ENCODE results near the gene CYGB. TPM values are rescaled to one million over a fixed set of nuclear protein-coding genes. Genes with fewer than 3 reads are reported as not detected.

CYGB gene
- total and polyA plus RNA-seq, 9 of the 15 experiments (the other 6 are each of a cell fraction or from before 2014, with no cell fraction given) = 0.08 to 0.95 (median 0.18) TPM; not detected in 5

DNA sequence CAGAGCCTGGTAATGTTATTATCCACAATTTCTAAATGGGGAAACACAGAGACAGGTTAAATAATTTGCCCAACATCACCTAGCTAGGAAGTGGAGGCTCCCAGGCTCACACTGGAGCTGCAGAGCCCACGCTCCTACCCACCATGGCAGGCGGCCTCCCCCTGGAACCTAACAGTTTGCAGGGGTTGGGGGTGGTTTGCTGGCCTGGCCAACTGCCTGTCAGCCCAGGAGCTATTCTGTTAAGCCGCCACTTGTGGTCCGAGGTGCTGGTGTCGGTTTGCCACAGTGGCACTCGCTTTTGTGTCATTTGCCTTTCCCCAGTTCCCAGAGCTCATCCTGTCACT is 5.9 kb upstream of the CYGB start:
- no TSS peak for BruUV-seq (replicated peaks)
- FAIRE-seq = no peak
- POLR2A ChIA-PET = interaction anchor here (0.6 to 1.8 kb wide), 8 partner anchors 9 to 129 kb away, joined by 3 to 10 read pairs (median 3); no protein-coding TSS in a partner anchor

More for the DNA sequence above, 5.9 kb upstream of the CYGB start:
- peaks cover 11 to 63% of the 10 kb centered on the region in 2 experiments; a peak in 4 of 5 replicates for H3K4me1 ChIP-seq (replicated peaks in 1 of 2; ENCODE audit: control insufficient read depth in 2 of 2, insufficient read depth in 2 of 2, low read length in 2 of 2)
- in situ Hi-C loops (cut with MboI) (no loop called here), intact Hi-C loops (cut with micrococcal nuclease) (no loop called here)
- no peak overlapping the region for H3K4me3 ChIP-seq
- H3K27me3 ChIP-seq (ENCODE audit: control insufficient read depth in 2 of 2, insufficient read depth in 2 of 2, low read length in 2 of 2) = no peaks in the 10 kb centered on the region
- H2AFZ ChIP-seq (ENCODE audit: low read depth, low read length) = no peak overlapping the region
- no peaks in the 10 kb centered on the region for H4K20me1 ChIP-seq (replicated peaks; ENCODE audit: control insufficient read depth, insufficient read depth, low read length)
- H3K36me3 ChIP-seq (ENCODE audit: control insufficient read depth, insufficient read depth, low read length) = no peaks in the 10 kb centered on the region
- CTCF ChIA-PET (ENCODE audit: low intra/inter-chr PET ratio) = no interaction called here
- H3K9ac ChIP-seq (ENCODE audit: insufficient read depth in 1 of 2, low read depth in 2 of 2, low read length in 2 of 2) = 0 out of 4 replicates have a peak overlapping the region, but pooled peaks of 1 of the 2 experiments have one; percentile 44
- ATAC-seq (no peak), DNase-seq (ENCODE audit: extremely low read depth in 1 of 4, low spot score in 3 of 4) (no peak)
- H3K27ac ChIP-seq (ENCODE audit: extremely low read depth, low read depth, low read length) = no peak overlapping the region
- TF ChIP-seq ZNF551 (CRISPR knock-in tag; IDR thresholded peaks at IDR 0.05) (no peak), ESRRA (IDR thresholded peaks at IDR 0.05; ENCODE audit: borderline replicate concordance, low read depth) (no peak), KDM1A (IDR thresholded peaks at IDR 0.05) (no peak), POLR2AphosphoS5 (IDR thresholded peaks at IDR 0.05; ENCODE audit: control insufficient read depth, insufficient read depth, low read depth, low read length) (no peak), TFAM (CRISPR knock-in tag; conservative IDR thresholded peaks at IDR 0.05) (no peak), CEBPG (CRISPR knock-in tag; IDR thresholded peaks at IDR 0.05) (no peak), CEBPG (tag; conservative IDR thresholded peaks at IDR 0.05 in 1 of 2, IDR thresholded peaks at IDR 0.05 in 1 of 2) (no peak), ZNF174 (CRISPR knock-in tag; IDR thresholded peaks at IDR 0.05) (no peak), HMGN3 (IDR thresholded peaks at IDR 0.05; ENCODE audit: borderline replicate concordance, extremely low read depth, insufficient read length, low read depth, low read length) (no peak), EP400 (IDR thresholded peaks at IDR 0.05) (no peak)
- TF ChIP-seq, protein P1, sequence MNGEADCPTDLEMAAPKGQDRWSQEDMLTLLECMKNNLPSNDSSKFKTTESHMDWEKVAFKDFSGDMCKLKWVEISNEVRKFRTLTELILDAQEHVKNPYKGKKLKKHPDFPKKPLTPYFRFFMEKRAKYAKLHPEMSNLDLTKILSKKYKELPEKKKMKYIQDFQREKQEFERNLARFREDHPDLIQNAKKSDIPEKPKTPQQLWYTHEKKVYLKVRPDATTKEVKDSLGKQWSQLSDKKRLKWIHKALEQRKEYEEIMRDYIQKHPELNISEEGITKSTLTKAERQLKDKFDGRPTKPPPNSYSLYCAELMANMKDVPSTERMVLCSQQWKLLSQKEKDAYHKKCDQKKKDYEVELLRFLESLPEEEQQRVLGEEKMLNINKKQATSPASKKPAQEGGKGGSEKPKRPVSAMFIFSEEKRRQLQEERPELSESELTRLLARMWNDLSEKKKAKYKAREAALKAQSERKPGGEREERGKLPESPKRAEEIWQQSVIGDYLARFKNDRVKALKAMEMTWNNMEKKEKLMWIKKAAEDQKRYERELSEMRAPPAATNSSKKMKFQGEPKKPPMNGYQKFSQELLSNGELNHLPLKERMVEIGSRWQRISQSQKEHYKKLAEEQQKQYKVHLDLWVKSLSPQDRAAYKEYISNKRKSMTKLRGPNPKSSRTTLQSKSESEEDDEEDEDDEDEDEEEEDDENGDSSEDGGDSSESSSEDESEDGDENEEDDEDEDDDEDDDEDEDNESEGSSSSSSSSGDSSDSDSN (IDR thresholded peaks at IDR 0.05; ENCODE audit: borderline replicate concordance in 1 of 2, low read depth in 2 of 2, low read length in 2 of 2) = no peak
- TF ChIP-seq, protein P2, sequence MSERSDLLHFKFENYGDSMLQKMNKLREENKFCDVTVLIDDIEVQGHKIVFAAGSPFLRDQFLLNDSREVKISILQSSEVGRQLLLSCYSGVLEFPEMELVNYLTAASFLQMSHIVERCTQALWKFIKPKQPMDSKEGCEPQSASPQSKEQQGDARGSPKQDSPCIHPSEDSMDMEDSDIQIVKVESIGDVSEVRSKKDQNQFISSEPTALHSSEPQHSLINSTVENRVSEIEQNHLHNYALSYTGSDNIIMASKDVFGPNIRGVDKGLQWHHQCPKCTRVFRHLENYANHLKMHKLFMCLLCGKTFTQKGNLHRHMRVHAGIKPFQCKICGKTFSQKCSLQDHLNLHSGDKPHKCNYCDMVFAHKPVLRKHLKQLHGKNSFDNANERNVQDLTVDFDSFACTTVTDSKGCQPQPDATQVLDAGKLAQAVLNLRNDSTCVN (CRISPR knock-in tag; IDR thresholded peaks at IDR 0.05) = no peak
- TF ChIP-seq, protein P3, sequence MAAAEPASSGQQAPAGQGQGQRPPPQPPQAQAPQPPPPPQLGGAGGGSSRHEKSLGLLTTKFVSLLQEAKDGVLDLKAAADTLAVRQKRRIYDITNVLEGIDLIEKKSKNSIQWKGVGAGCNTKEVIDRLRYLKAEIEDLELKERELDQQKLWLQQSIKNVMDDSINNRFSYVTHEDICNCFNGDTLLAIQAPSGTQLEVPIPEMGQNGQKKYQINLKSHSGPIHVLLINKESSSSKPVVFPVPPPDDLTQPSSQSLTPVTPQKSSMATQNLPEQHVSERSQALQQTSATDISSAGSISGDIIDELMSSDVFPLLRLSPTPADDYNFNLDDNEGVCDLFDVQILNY (CRISPR knock-in tag; IDR thresholded peaks at IDR 0.05) = no peak
- WGBS (ENCODE audit: insufficient coverage, low coverage, missing lambda C conversion rate) = 53% methylated on average over 6 of the region's 6 CpGs
- H3K4me2 ChIP-seq (ENCODE audit: insufficient read depth, low read length) = no peak overlapping the region
- no peaks in the 10 kb centered on the region for H3K9me3 ChIP-seq (replicated peaks; ENCODE audit: control insufficient read depth, insufficient read depth, low read depth, low read length)
- no peaks in the 10 kb centered on the region for H3K9me1 ChIP-seq (ENCODE audit: control insufficient read depth, insufficient read depth, low read length)
- H3K79me2 ChIP-seq (ENCODE audit: control insufficient read depth, insufficient read depth, low read length) = no peaks in the 10 kb centered on the region

Data from K562 (cell line).